ENCODE results near the gene SP4.

- TF ChIP-seq CTCF (conservative IDR thresholded peaks at IDR 0.05; ENCODE audit: low read depth in 2 of 2) (no peak), EZH2 (IDR thresholded peaks at IDR 0.05; ENCODE audit: low read depth, unreplicated experiment) (no peak), ZNF462 (CRISPR knock-in tag; IDR thresholded peaks at IDR 0.05) (no peak), POLR2AphosphoS5 (IDR thresholded peaks at IDR 0.05; ENCODE audit: low read depth) (no peak), REST (IDR thresholded peaks at IDR 0.05; ENCODE audit: unreplicated experiment) (no peak)
Measured at GRCh38 chr7:21500117-21500832, 72.4 kb downstream of the SP4 start.
